SU-DHL-6 (cell line): ENCODE data around the gene TOM1L2.

ENCODE experiments used
- H2AFZ ChIP-seq: fragments of 200-600 bp; sonication (generic); 2 replicates; pipeline ENCODE4 v1.6.1; 2014; ENCODE audit warnings: low read depth, mild to moderate bottlenecking, moderate library complexity, mixed read lengths, antibody characterized with exemption, low read length; ENCODE audit not compliant: severe bottlenecking
- H3F3A ChIP-seq: fragments of 200-600 bp; shearing (Covaris generic); 2 replicates; pipeline ENCODE4 v1.6.0; 2016; ENCODE audit warnings: antibody characterized with exemption, mild to moderate bottlenecking; ENCODE audit not compliant: insufficient read depth
- H3K27ac ChIP-seq: fragments of 200-600 bp; sonication (generic); 2 replicates; pipeline ENCODE4 v1.5.1; 2016; ENCODE audit warnings: low read depth, mild to moderate bottlenecking, low read length, moderate library complexity, mixed read lengths
- H3K27me3 ChIP-seq: fragments of 200-600 bp; sonication (generic), shearing (Covaris generic); 2 replicates; pipeline ENCODE4 v1.6.0; 2014; ENCODE audit warnings: mild to moderate bottlenecking, low read length
- H3K36me3 ChIP-seq: fragments of 200-600 bp; sonication (generic); 2 replicates; pipeline ENCODE4 v1.6.1; 2014; ENCODE audit warnings: mild to moderate bottlenecking, low read length, mixed read lengths
- H3K4me2 ChIP-seq: fragments of 300-600, 200-600 bp; shearing (Covaris generic), sonication (generic); 2 replicates; pipeline ENCODE4 v1.6.0; 2014; ENCODE audit warnings: low read length, low read depth, mild to moderate bottlenecking; ENCODE audit not compliant: poor library complexity, severe bottlenecking
- H3K4me3 ChIP-seq: fragments of 200-600 bp; sonication (generic); 2 replicates; pipeline ENCODE4 v1.5.1; 2014; ENCODE audit warnings: antibody characterized with exemption, low read length, mild to moderate bottlenecking, mixed read lengths; ENCODE audit not compliant: insufficient read depth, poor library complexity, severe bottlenecking
- H3K79me2 ChIP-seq: fragments of 200-600 bp; sonication (generic); 2 replicates; pipeline ENCODE4 v1.6.1; 2014; ENCODE audit warnings: mild to moderate bottlenecking, low read length, moderate library complexity; ENCODE audit not compliant: insufficient read depth
- H3K9ac ChIP-seq: fragments of 200-600 bp; sonication (generic); 2 replicates; pipeline ENCODE4 v1.7.0; 2014; ENCODE audit warnings: mild to moderate bottlenecking, low read length
- H3K9me2 ChIP-seq: fragments of 200-600 bp; sonication (generic); replicated peaks from 2 replicates; pipeline ENCODE4 v1.6.1; 2014; ENCODE audit warnings: low read length; ENCODE audit not compliant: insufficient read depth
- H3K9me3 ChIP-seq: fragments of 200-600 bp; sonication (generic); 2 replicates; pipeline ENCODE4 v1.6.1; 2014; ENCODE audit warnings: low read length, mixed read lengths; ENCODE audit not compliant: insufficient read depth
- H4K20me1 ChIP-seq: fragments of 200-600 bp; sonication (generic); 2 replicates; pipeline ENCODE4 v1.6.1; 2014; ENCODE audit warnings: low read depth, mild to moderate bottlenecking, antibody characterized with exemption, low read length, moderate library complexity, mixed read lengths
- CTCF ChIP-seq: fragments of 200-600 bp; sonication (generic); IDR thresholded peaks from one replicate; pipeline ENCODE4 v1.5.1; 2017; ENCODE audit warnings: antibody characterized with exemption, mild to moderate bottlenecking, low read length, moderate library complexity; ENCODE audit not compliant: insufficient read depth, poor library complexity, severe bottlenecking
- EZH2phosphoT487 ChIP-seq: fragments of 200-600 bp; sonication (generic), shearing (Covaris generic); conservative IDR thresholded peaks from 2 replicates; pipeline ENCODE4 v1.6.1; 2018; ENCODE audit warnings: mild to moderate bottlenecking, antibody characterized with exemption, low read length, moderate library complexity, mixed read lengths

TOM1L2 gene

GRCh38 chr17:17946093-17946492 lies 26.1 kb downstream of the TOM1L2 start:
- Histone ChIP-seq H4K20me1 (no peaks in the 10 kb centered on the region; the same call in 1 of the 2 replicates), H3K9ac (no peak overlapping the region), H3K4me3 (no peak overlapping the region), H3K9me2 (no peaks in the 10 kb centered on the region), H3F3A (no peaks in the 10 kb centered on the region), H2AFZ (no peak overlapping the region), H3K9me3 (no peaks in the 10 kb centered on the region), H3K79me2 (no peaks in the 10 kb centered on the region), H3K27ac (no peak overlapping the region), H3K27me3 (no peaks in the 10 kb centered on the region), H3K36me3 (no peaks in the 10 kb centered on the region), H3K4me2 (no peak overlapping the region)
- TF ChIP-seq EZH2phosphoT487 (no peak), CTCF (no peak)

DNA sequence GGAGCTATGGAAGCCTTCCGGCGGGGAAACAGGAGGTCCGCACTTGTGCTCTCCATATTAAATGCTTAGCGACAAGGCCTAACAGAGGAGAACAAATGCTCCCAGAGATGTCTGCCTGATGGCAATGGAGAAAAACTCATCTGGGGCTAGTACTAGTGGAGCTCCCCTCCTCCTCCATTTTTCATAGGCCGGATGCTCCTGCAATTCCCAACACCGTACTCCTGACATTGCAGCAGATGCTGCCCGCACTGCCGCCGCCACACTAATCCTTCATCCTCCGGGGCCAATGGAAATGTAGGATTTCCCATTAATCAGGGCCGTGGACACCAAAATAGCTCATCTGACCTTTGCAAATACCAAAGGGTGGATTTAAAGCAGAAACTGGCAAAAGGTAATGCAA lies 27.5 kb downstream of the TOM1L2 start:
- Histone ChIP-seq H4K20me1 (no peaks in the 10 kb centered on the region; the same call in 1 of the 2 replicates), H3K27ac (no peak overlapping the region), H3K27me3 (no peaks in the 10 kb centered on the region), H3K4me3 (no peak overlapping the region), H2AFZ (no peak overlapping the region), H3K9me3 (no peaks in the 10 kb centered on the region), H3F3A (no peaks in the 10 kb centered on the region), H3K36me3 (no peaks in the 10 kb centered on the region), H3K9ac (no peak overlapping the region), H3K9me2 (no peaks in the 10 kb centered on the region), H3K79me2 (no peaks in the 10 kb centered on the region), H3K4me2 (no peak overlapping the region)
- TF ChIP-seq EZH2phosphoT487, result no peak
- TF ChIP-seq CTCF, result no peak

GRCh38 chr17:17944242-17944641 lies 28.0 kb downstream of the TOM1L2 start:
- Histone ChIP-seq H3K9me2 (no peaks in the 10 kb centered on the region), H3K4me2 (no peak overlapping the region), H3K9me3 (no peaks in the 10 kb centered on the region), H3K36me3 (no peaks in the 10 kb centered on the region), H3K27ac (no peak overlapping the region), H2AFZ (no peak overlapping the region), H4K20me1 (peaks cover 3% of the 10 kb centered on the region; the same call in 1 of the 2 replicates), H3K27me3 (no peaks in the 10 kb centered on the region), H3K79me2 (no peaks in the 10 kb centered on the region), H3K4me3 (no peak overlapping the region), H3F3A (no peaks in the 10 kb centered on the region), H3K9ac (no peak overlapping the region)
- TF ChIP-seq EZH2phosphoT487 (no peak), CTCF (no peak)
